ENCODE measurements around the gene TP73. TPM values are rescaled to one million over a fixed set of nuclear protein-coding genes. Genes with fewer than 3 reads are reported as not detected.

TP73 gene
- total and polyA plus RNA-seq, 12 donors = 0.03 to 0.58 (median 0.15) TPM; not detected in 7

GRCh38 chr1:3777078-3777547 lies 124.8 kb downstream of the TP73 start:
- Histone ChIP-seq H3K36me3 (peaks cover 0 to 47% (median 32%) of the 10 kb centered on the region in 9 donors), H3K4me3 (no peak overlapping the region), H3K4me1 (peaks cover 15 to 48% (median 29%) of the 10 kb centered on the region in 9 donors), H3K27ac (no peak overlapping the region), H3K27me3 (peaks cover 0 to 8% (median 0%) of the 10 kb centered on the region in 7 donors), H3K9me3 (no peaks in the 10 kb centered on the region)
- intact Hi-C loops (cut with DNase I) = no loop called here
- DNase-seq (peak in 1 of 2 donors; percentile 9), ATAC-seq (no peak)
- TF ChIP-seq, protein P1, sequence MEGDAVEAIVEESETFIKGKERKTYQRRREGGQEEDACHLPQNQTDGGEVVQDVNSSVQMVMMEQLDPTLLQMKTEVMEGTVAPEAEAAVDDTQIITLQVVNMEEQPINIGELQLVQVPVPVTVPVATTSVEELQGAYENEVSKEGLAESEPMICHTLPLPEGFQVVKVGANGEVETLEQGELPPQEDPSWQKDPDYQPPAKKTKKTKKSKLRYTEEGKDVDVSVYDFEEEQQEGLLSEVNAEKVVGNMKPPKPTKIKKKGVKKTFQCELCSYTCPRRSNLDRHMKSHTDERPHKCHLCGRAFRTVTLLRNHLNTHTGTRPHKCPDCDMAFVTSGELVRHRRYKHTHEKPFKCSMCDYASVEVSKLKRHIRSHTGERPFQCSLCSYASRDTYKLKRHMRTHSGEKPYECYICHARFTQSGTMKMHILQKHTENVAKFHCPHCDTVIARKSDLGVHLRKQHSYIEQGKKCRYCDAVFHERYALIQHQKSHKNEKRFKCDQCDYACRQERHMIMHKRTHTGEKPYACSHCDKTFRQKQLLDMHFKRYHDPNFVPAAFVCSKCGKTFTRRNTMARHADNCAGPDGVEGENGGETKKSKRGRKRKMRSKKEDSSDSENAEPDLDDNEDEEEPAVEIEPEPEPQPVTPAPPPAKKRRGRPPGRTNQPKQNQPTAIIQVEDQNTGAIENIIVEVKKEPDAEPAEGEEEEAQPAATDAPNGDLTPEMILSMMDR (IDR thresholded peaks at IDR 0.05) = no peak
- WGBS, 2 donors = 84 to 85% methylated on average over 10 of the region's 10 CpGs

DNA sequence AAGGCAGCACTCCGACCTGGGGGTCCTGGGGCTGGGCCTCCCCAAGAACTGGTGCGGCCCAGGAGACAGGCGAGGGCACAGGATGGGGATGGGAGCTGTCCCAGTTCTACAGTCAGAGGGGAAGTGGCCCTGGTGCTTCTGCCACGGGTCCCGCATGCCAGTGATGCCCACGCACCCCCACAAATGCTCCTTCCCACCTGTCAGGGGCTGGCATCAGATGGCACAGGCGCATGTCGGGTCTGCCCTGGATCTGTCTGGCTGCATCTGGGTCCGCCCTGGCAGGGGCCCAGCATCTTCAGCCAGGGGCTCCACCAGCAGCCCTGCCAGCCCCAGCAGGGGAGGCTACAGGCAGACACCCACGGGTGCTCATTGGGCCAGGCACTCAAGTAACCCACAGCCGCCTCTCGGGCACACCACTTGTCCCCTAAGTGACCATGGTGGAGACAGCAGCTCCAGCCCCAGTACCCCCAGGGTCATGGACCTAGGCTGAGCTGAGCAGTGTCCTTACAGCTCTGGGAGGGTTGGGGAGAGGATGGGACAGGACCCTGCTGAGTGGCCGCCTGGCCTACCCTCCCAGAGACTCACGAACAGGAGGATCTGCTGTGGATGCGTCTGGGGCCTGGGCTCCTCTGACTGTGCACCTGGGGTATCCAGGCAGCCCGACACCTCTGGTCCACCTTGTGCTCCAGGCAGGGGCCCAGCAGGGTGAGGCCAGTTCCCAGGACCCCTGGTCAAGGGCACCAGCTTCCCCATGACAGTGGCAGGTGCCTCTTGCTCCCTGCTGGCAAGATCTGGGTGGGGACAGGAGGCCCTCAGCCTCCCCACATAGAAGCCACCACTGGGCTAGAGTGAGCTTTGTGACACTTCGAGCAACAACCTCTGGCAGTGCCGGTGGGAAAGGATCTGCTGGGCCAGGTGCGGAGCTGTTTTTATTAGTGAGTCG lies 125.6 kb downstream of the TP73 start:
- Histone ChIP-seq H3K4me3 (no peak overlapping the region), H3K27ac (no peak overlapping the region), H3K36me3 (peaks cover 0 to 55% (median 37%) of the 10 kb centered on the region in 9 donors), H3K9me3 (no peaks in the 10 kb centered on the region), H3K4me1 (peaks cover 11 to 43% (median 25%) of the 10 kb centered on the region in 9 donors), H3K27me3 (peaks cover 0 to 2% (median 0%) of the 10 kb centered on the region in 7 donors)
- intact Hi-C loops (cut with DNase I) = no loop called here
- DNase-seq = peak in 1 of 2 donors; percentile 15
- TF ChIP-seq, protein P1 (IDR thresholded peaks at IDR 0.05) = no peak
- 90 to 92% methylated on average over 18 to 20 of the region's 20 CpGs for WGBS, 2 donors
- no peak for ATAC-seq

DNA sequence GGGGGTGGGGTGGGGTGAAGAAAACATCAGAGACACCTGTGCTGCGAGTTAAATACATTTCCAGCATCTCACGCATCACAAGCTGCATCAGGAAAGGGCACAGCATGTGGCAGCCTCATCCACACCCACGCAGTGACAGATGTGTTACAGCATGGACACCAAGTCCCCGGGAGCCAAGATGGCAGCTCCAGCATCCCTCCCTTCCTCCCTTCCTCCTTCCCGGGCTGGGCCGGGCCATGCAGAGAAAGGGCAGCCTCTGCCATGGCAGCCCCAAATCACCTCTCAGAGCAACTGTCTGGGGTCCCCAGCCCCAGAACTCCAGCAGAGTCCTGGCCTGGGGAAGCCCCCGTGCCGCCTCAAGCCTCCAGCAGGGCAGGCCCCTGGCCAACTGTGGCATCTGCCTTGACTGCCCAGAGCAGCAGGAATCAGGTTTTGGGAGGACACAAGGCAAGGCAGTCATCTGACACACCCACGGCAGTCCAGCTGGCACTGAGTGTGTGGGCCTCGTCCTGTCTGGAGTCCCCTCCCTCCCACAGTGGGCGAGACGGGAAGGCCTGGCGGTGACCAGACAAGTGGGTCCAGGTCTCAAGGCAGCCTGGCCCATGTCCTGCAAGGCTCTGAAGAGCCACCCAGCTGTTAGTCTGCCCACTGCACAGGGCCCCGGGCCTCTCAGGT lies 126.4 kb downstream of the TP73 start:
- intact Hi-C loops (cut with DNase I) = no loop called here
- TF ChIP-seq, protein P1 (IDR thresholded peaks at IDR 0.05) = no peak
- Histone ChIP-seq H3K27me3 (no peaks in the 10 kb centered on the region), H3K36me3 (peaks cover 0 to 63% (median 40%) of the 10 kb centered on the region in 9 donors), H3K4me1 (peaks cover 8 to 35% (median 20%) of the 10 kb centered on the region in 9 donors), H3K4me3 (no peak overlapping the region), H3K27ac (no peak overlapping the region), H3K9me3 (no peaks in the 10 kb centered on the region)
- peak in 2 of 8 donors; percentile 13 to 31 for ATAC-seq
- WGBS, 2 donors = 72 to 74% methylated on average over 14 of the region's 14 CpGs
- peak in 1 of 2 donors; percentile 2 for DNase-seq

DNA sequence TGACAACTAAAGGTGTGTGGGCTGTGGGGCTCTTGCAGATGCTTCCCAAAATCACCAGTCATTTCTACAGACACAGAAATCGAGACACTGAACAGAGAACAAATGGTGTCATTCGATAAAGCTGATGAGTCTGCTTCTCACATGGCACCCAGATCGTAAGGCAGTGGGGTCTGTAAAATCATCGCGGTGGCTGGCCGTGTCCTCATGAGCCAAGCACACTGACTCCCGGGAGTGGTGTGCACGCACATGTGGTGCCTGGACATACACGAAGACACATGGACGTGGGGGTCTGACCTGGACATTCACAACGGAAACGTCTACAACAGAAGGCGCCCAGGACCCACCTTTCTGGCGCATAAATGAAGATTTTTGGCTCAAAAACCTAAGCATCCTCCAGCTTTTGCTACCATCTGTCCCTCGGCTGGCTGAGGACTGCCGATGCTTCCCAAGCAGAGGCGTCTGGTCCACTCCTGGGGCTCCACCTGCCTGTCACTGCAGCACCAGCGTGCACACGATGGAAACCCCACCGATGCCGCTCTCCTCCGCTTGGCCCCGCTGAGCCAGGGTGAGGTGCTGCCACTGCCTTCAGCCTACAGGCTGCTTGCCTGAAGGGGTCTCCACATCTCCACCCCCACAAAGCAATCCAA lies 127.1 kb downstream of the TP73 start:
- ATAC-seq (no peak), DNase-seq (no peak)
- Histone ChIP-seq H3K9me3 (no peaks in the 10 kb centered on the region), H3K4me1 (peaks cover 8 to 29% (median 18%) of the 10 kb centered on the region in 9 donors), H3K36me3 (peaks cover 0 to 69% (median 47%) of the 10 kb centered on the region in 9 donors), H3K27me3 (no peaks in the 10 kb centered on the region), H3K4me3 (no peak overlapping the region), H3K27ac (no peak overlapping the region)
- intact Hi-C loops (cut with DNase I) = no loop called here
- 90 to 92% methylated on average over 23 of the region's 23 CpGs for WGBS, 2 donors
- TF ChIP-seq, protein P1 (IDR thresholded peaks at IDR 0.05) = no peak

All from heart right ventricle (tissue), 16 donors.